GM10847 (cell line): ENCODE measurements around the gene SLC22A4.

Experiments
- POLR2A ChIP-seq: IDR thresholded peaks from 2 replicates; pipeline ENCODE4 v1.6.1; 2011; ENCODE audit not compliant: insufficient read length; ENCODE audit errors: extremely low read depth

SLC22A4 gene

DNA sequence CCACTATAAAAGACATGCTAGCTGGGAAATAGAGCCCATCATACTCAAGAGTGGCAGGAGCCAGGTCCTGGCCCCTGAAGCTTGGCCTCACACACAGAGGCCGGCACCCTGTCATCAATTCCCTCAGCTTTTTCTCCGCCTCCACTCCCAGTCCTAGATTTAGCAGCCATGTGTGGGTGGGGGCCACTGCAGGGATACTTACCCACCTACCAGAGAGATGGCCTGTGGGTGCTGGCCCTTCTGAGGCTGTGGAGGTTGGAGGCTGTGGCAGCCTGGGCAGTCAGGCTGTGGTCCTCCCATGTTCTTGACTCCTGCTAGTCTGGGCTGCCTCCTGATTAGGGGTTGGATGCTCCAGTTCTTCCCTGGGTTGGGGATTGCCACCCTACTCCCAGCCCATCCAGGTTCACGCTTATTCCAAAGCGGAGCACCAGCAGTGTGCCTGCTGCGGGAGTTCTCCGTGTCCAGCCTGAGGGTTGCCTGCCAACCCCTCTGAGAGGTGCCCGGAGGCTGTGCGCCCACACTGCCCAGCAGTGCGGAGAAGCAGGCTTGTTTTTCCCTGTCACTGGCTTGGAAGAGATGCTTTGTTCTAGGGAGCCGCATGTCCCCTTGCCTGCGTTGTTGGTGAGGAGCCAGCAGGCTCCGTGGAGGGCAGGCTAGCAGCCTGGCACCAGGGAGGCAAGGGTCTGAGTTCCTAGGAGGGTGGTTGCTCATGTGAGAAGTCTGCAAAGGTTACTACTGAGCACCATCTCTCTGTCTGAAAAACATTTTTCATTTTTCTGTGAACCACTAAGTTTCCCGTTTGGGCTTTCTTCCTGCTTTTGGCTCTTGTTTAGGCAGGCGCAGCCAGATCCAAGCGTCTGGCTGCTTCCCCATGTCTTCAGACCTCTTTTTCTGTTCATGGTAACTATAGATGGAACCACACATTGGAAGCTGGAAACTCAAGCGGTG, 82.8 kb downstream of the SLC22A4 start:
- TF ChIP-seq POLR2A = no peak

DNA sequence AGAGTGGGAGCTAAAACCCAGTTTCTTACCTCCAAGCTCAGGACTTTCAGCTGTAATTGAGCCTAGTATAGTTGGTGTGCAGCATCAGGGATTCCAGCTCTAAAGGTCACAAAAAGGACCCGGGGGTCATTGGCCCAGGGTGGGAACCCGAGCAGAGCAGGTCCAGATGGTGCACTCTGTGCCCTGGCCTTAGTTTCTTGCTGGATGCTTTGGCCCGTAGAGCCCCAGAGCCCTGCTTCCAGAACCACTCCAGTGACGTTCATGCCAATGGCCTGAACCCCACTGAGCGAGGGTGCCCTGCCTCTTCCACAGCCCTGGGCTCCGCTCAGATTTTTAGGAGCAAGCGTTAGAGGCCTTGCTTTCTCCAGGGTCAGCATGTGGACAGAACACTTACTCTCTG, 83.5 kb downstream of the SLC22A4 start:
- no peak for TF ChIP-seq POLR2A

DNA sequence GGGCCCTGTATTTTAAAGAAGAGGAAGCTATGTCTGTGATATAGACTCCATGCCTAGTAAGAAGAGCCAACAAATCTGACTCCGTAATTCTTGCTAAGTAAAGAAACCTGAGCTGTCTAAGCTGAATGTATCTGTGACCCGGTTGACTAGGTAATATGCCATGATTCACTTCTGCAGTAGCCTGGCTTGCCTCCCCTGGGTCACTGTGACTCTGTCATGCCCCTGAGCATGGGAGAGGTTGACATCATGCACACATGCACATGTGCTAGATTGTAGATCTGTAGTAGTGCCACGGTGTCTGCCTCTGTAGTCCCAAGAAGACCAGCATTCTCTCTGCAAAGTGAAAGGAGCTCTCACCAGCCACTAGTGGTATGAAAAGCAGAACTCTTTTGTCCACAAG, 84.4 kb downstream of the SLC22A4 start:
- no peak for TF ChIP-seq POLR2A

DNA sequence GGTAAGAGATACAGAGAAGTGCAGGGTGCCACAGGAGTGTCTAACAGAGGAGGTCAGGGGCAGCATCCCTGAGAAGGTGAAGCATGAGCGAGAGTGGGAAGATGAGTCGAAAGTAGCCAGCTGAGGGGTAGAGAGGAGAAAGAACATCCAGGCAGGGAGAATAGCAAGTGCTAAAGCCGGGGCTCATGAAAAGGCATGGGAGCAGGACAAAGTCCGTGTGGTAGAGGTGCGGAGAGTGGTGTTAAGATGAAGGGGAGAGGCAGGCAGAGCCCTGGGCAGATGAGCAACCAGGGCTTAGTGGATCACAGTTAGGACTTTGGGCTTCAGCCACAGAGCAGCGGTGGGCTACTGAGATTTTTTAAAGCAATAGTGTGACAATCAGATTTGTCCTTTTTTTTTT, 85.9 kb downstream of the SLC22A4 start:
- TF ChIP-seq POLR2A = no peak

DNA sequence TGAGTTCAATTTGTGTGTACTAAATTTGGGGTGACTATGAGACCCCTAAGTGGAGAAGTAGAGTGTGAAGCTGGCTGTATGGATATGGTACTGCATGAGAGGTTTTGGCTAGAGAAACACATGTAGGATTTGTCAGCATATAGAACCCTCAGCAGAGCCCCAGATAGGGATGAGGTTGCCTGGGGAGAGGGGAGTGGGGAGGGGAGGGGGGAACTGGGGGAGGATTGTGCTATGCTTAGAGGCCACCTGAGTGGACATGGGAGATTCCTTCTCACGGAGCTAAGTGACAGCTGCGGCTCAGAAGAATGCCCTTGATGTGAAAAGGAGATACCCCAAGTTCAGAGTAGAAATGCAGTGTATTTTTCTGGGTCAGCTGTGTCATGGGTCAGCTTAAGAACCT, 86.5 kb downstream of the SLC22A4 start:
- TF ChIP-seq POLR2A = no peak

GRCh38 chr5:132381614-132382013, 87.4 kb downstream of the SLC22A4 start:
- TF ChIP-seq POLR2A = no peak

DNA sequence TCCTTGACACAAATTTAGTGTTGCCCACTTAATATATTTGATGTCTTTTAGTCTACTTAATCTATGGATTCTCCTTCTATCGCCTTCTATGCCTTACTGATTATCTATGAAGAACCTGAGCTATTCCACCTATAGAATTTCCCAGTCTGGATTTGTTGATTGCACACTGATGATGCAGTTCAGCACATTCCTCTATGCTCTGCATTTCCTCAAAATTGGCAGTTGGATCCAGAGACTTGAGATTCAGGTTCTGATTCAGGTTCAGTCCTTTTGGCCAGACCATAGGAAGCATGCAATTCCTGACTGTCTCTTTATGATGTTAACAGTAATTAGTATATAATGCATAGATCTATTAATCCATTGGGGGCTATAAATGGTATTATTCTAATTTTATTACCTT, 89.1 kb downstream of the SLC22A4 start:
- no peak for TF ChIP-seq POLR2A

DNA sequence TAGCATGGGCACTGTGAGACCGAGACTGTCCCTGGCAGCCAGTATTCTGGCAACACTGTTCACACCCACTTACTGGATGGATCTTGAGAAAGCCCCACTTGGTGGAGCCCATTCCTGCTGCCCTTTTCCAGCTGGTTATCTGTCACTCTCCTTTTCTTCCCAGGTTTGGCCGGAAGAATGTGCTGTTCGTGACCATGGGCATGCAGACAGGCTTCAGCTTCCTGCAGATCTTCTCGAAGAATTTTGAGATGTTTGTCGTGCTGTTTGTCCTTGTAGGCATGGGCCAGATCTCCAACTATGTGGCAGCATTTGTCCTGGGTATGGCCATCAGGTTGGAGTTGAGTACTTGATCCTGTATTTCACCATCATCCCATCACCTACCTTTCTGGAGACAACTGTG, 89.8 kb downstream of the SLC22A4 start:
- TF ChIP-seq POLR2A = no peak

- TF ChIP-seq POLR2A = no peak
Observed at GRCh38 chr5:132384506-132385050, 90.4 kb downstream of the SLC22A4 start.

DNA sequence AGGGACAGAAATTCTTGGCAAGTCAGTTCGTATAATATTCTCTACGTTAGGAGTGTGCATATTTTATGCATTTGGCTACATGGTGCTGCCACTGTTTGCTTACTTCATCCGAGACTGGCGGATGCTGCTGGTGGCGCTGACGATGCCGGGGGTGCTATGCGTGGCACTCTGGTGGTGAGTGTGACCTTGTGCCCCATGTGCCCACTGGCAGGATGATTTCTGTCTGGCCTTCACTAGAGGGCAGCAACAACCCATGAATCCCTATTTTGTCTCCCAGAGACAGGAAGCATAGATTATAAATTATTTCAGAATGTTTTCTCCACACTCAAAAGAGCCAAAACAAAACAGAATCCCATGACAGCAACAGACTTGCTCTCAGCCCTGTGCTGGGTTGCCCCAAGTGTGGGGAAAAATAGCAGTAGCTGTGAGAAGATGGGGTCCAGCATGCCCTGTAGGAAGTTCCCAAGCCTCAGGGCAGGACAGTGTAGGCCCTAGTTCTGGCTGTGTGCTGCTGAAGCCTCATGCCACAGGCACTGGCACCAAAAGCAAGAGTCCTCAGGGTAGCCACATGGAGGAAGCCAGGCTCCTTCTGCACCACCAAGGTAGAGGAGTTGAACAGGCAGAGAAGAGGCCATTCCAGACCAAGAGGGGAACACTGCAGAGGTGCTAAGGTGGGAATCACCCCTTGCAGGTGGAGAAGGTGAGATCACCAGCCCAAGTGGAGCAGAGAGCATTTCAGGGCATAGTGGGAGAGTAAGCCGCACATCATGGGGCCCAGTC, 91.3 kb downstream of the SLC22A4 start:
- no peak for TF ChIP-seq POLR2A

DNA sequence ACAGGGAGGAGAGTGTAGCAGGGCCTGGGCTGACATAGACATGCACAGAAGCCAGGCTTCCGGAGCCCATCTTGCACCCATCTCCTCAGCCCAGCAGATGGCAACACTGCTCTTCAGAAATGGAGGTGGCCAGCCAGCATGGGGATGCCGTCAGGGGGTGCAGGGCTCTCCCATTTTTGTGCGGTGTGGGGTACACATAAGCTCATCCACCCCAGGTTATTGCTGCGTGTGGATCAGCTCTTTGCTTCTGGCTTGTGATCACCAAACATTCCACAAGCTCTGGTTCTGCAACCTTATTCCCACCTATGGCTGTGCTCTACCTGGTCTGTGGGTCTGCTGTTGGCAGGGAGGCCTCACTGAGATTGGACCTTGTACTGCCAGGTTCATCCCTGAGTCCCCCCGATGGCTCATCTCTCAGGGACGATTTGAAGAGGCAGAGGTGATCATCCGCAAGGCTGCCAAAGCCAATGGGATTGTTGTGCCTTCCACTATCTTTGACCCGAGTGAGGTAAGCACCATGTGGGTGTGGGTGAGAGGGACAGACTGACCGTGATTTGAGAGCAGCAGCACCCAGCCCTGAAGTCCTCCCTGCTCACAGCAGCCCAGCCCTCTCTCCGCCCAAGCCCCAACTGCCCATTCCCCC, 92.6 kb downstream of the SLC22A4 start:
- TF ChIP-seq POLR2A = no peak

- no peak for TF ChIP-seq POLR2A
Observed at GRCh38 chr5:132387640-132388117, 93.5 kb downstream of the SLC22A4 start.

DNA sequence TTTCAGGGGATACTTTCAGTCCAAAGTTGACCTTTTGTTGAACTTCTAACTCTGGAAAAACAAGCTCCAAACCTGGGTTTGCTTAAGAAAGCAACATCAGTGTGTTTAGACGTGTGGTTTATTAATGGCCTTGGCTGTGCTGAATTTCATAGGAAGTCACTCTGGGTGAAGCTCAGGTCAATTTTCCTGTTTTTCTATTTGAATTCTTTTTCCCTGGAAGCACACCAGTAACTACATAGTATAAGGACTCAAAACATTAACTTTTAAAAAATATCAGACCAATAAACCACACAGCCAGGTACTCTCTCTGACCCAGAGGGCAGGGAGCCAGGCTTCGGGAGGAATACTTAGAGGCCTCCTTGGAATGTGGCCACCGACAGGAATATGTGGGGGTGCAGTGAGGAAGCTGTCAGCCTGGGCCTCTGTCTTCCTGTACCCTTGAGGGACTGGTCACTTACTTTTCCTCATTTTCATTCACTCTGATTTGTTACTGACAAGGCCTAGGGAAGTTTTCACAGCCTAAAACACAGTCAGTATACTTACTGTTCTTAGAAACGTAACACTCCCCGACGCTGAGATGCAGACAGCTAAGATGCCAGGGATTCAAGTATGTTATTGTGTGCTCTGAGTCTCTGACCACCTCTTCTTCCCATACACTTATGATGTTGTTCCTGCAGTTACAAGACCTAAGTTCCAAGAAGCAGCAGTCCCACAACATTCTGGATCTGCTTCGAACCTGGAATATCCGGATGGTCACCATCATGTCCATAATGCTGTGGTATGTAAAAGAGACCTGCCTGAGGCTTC, 94.3 kb downstream of the SLC22A4 start:
- TF ChIP-seq POLR2A = no peak

GRCh38 chr5:132389051-132389331, 94.8 kb downstream of the SLC22A4 start:
- no peak for TF ChIP-seq POLR2A
